CD14-positive monocyte (primary cell): ENCODE results near the gene PTPRN2. TPM values are rescaled to one million over a fixed set of nuclear protein-coding genes. Genes with fewer than 3 reads are reported as not detected.

ENCODE experiments used
- DNase-seq, 3 donors: peaks; one replicate each; pipeline ENCODE4 v3.0.0-alpha.2; 2011 to 2022
- H2AFZ ChIP-seq: 2 replicates; pipeline ENCODE4 v1.6.0; 2012; ENCODE audit warnings: mild to moderate bottlenecking, low read depth, low read length, inconsistent platforms; ENCODE audit not compliant: insufficient read depth, poor library complexity, severe bottlenecking
- H3K27ac ChIP-seq, 2 donors: 1 replicate in 1 of 2; 2 replicates in 1 of 2; pipeline ENCODE4 v1.5.1; 2012 to 2013; ENCODE audit warnings: low read length in 2 of 2, control low read depth in 1 of 2, inconsistent platforms in 1 of 2, low read depth in 1 of 2, mild to moderate bottlenecking in 1 of 2
- H3K27me3 ChIP-seq, 2 donors: one replicate each; pipeline versions ENCODE4 v1.6.0 to v1.6.1; 2011 to 2013; ENCODE audit warnings: low read length in 2 of 2; ENCODE audit not compliant: control insufficient read depth in 2 of 2, insufficient read depth in 2 of 2
- H3K36me3 ChIP-seq, 2 donors: replicated peaks in 1 of 2; 1 replicate in 1 of 2; 2 replicates in 1 of 2; pipeline versions ENCODE4 v1.5.1 to v1.6.1; 2012 to 2013; ENCODE audit warnings: low read length in 2 of 2, control low read depth in 1 of 2, inconsistent platforms in 1 of 2, mild to moderate bottlenecking in 1 of 2; ENCODE audit not compliant: insufficient read depth in 2 of 2, control insufficient read depth in 1 of 2
- H3K4me1 ChIP-seq, 2 donors: 1 replicate in 1 of 2; 2 replicates in 1 of 2; pipeline versions ENCODE4 v1.5.1 to v1.6.1; 2012 to 2013; ENCODE audit warnings: low read length in 2 of 2, control low read depth in 1 of 2, inconsistent platforms in 1 of 2, mild to moderate bottlenecking in 1 of 2, moderate library complexity in 1 of 2; ENCODE audit not compliant: insufficient read depth in 2 of 2, control insufficient read depth in 1 of 2
- H3K4me2 ChIP-seq: replicated peaks from 2 replicates; pipeline ENCODE3; 2012; ENCODE audit warnings: low read length, moderate library complexity, mild to moderate bottlenecking; ENCODE audit not compliant: poor library complexity, severe bottlenecking; ENCODE audit errors: extremely low read depth
- H3K4me3 ChIP-seq, 3 experiments: fragments of 200-600 bp in 1 of 3; sonication (generic) in 1 of 3; replicated peaks in 1 of 3; 1 replicate in 2 of 3; 2 replicates in 1 of 3; pipeline ENCODE4 v1.5.1; 2011 to 2013; ENCODE audit warnings: low read length in 3 of 3, mild to moderate bottlenecking in 3 of 3, control low read depth in 2 of 3, low read depth in 2 of 3, inconsistent platforms in 1 of 3, moderate library complexity in 1 of 3
- H3K79me2 ChIP-seq: 2 replicates; pipeline ENCODE4 v1.6.0; 2012; ENCODE audit warnings: mild to moderate bottlenecking, control low read depth, inconsistent platforms, low read length, moderate library complexity; ENCODE audit not compliant: insufficient read depth
- H3K9ac ChIP-seq: 2 replicates; pipeline ENCODE4 v1.6.0; 2017; ENCODE audit warnings: low read length, mild to moderate bottlenecking; ENCODE audit not compliant: insufficient read depth, poor library complexity, severe bottlenecking
- H3K9me3 ChIP-seq, 2 donors: replicated peaks in 1 of 2; 1 replicate in 1 of 2; 2 replicates in 1 of 2; pipeline versions ENCODE4 v1.5.1 to v1.6.1; 2012 to 2013; ENCODE audit warnings: low read length in 2 of 2, control low read depth in 1 of 2; ENCODE audit not compliant: control insufficient read depth in 1 of 2, insufficient read depth in 1 of 2
- H4K20me1 ChIP-seq: 2 replicates; pipeline ENCODE4 v1.6.0; 2012; ENCODE audit warnings: mild to moderate bottlenecking, low read length, control low read depth, moderate library complexity; ENCODE audit not compliant: insufficient read depth
- H3K27ac Mint-ChIP-seq, 7 donors: one replicate each; pipeline ENCODE4 v1.8.0; 2020; ENCODE audit warnings: mild to moderate bottlenecking in 7 of 7, mixed read lengths in 7 of 7, moderate library complexity in 6 of 7, inconsistent platforms in 2 of 7
- H3K27me3 Mint-ChIP-seq, 3 donors: one replicate each; pipeline ENCODE4 v1.8.0; 2021 to 2022; ENCODE audit warnings: low read depth in 3 of 3, mild to moderate bottlenecking in 3 of 3, mixed read lengths in 3 of 3, moderate library complexity in 3 of 3, inconsistent platforms in 1 of 3
- H3K36me3 Mint-ChIP-seq, 2 donors: one replicate each; pipeline ENCODE4 v1.8.0; 2020; ENCODE audit warnings: mixed read lengths in 2 of 2, inconsistent platforms in 1 of 2, mild to moderate bottlenecking in 1 of 2
- H3K4me1 Mint-ChIP-seq: one replicate; pipeline ENCODE4 v1.8.0; 2020; ENCODE audit warnings: mild to moderate bottlenecking, mixed read lengths
- H3K4me3 Mint-ChIP-seq, 2 donors: one replicate each; pipeline ENCODE4 v1.8.0; 2020; ENCODE audit warnings: mild to moderate bottlenecking in 2 of 2, mixed read lengths in 2 of 2, moderate library complexity in 1 of 2
- H3K9me3 Mint-ChIP-seq, 7 donors: one replicate each; pipeline ENCODE4 v1.8.0; 2020 to 2022; ENCODE audit warnings: mixed read lengths in 7 of 7, mild to moderate bottlenecking in 6 of 7, moderate library complexity in 6 of 7, inconsistent platforms in 2 of 7
- WGBS: methylation state at CpG from one replicate; pipeline ENCODE4 v1.1.5; 2013; ENCODE audit warnings: missing lambda C conversion rate; ENCODE audit not compliant: insufficient coverage; 5-methylcytosine and 5-hydroxymethylcytosine counted together
- intact Hi-C, 2 donors: fragments of 100-400 bp; cut with micrococcal nuclease; formaldehyde crosslinking; loops; one replicate each; pipeline versions ENCODE4 v1.15.0 to v1.15.1; 2023
- polyA plus RNA-seq, 3 donors: library from polyadenylated mRNA; depleted of rRNA in 1 of 3; unstranded in 2 of 3; stranded (reverse) in 1 of 3; fragments of 300-500 nt in 2 of 3; fragments of >200 nt in 1 of 3; fragmentation: Illumina TruSeq in 2 of 3; gene quantifications; 1 replicate in 2 of 3; 2 replicates in 1 of 3; pipeline ENCODE4 v1.2.3, GENCODE V29; 2012 to 2021
- TF ChIP-seq, protein P1 (sequence below): fragments of 200-600 bp; IDR thresholded peaks from one replicate; pipeline ENCODE4 v1.8.0; 2022; ENCODE audit warnings: antibody characterized with exemption, mild to moderate bottlenecking

PTPRN2 gene
- polyA plus RNA-seq, 3 donors, result 0.25 to 1.4 (median 0.97) TPM

DNA sequence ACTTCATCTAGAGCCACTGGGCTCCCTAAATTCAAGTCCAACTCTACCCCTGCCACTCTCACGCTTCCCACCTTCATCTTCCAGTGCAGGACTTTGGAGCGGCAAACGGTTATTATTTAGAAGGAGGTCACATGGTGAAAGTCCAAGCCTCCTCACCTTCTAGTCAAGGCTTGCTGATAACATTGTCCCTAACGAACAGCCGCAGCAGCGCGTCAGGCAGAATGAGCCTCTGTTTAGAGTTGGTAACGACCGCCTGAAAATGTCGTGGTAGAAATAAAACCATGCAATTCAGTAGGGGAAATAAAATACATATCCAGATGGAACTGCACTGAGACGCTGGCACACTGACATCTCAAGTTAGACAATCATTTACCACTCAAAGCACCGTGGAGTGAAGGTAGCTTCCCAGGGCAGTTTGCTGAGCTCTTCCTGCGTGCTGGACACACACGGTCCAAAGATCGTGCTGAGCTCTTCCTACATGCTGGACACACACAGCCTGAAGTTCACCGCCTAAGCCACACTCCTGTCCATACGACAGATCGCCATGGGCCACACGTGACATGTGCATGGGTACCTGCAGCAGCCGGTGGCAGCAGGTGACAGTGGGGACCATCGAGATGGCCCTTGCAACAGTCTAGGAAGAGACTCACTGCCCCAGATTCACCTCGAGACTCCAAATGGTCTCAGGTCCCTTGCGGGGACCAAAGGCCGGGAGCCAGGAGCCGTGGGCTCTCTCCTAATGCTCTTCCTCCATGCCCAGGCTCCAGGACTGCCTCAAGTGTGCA, 323.5 kb downstream of the PTPRN2 start:
- TF ChIP-seq, protein P1, sequence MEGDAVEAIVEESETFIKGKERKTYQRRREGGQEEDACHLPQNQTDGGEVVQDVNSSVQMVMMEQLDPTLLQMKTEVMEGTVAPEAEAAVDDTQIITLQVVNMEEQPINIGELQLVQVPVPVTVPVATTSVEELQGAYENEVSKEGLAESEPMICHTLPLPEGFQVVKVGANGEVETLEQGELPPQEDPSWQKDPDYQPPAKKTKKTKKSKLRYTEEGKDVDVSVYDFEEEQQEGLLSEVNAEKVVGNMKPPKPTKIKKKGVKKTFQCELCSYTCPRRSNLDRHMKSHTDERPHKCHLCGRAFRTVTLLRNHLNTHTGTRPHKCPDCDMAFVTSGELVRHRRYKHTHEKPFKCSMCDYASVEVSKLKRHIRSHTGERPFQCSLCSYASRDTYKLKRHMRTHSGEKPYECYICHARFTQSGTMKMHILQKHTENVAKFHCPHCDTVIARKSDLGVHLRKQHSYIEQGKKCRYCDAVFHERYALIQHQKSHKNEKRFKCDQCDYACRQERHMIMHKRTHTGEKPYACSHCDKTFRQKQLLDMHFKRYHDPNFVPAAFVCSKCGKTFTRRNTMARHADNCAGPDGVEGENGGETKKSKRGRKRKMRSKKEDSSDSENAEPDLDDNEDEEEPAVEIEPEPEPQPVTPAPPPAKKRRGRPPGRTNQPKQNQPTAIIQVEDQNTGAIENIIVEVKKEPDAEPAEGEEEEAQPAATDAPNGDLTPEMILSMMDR, result no peak

DNA sequence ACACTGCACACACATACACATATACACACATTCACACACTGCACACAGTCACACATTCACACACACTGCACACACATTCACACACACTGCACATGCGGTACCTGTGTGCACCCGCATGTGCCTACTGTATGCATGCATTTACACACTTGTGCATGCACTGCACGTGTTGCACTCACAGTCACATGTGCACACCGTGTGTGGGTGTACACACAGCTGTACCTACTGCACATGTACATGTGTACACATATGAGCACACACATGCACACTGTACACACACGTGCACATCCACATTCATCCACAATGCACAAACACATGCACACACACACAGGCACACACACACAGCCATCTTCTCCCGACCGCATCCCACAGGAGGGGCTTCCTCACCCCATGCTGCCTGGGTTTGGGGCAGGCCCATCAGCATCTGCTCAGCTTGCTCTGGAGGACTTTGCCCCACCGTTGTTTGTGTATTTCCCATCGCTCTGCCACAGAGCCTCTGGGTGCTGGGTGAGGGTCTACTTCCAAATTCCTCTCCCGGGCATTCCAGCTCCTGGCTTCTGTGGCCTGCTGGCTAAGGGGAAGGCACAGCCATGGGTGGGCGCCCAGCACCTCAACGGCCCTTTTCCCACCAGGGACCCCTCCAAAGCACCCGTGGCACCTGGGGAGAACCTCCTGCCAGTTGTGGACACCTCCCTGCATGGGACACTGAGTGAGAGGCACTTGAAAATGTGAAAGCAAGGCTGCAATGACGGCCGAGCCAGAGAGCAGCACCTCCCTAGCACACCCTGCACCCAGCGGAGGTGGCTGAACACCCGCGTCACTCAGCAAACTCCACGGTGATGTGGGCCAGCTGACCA, 324.3 kb downstream of the PTPRN2 start:
- no peaks in the 10 kb centered on the region for H3K27me3 Mint-ChIP-seq
- H3K9me3 Mint-ChIP-seq, result peaks cover 6 to 22% (median 11%) of the 10 kb centered on the region in 7 donors

More for the DNA sequence above, 323.5 kb downstream of the PTPRN2 start:
- Mint-ChIP-seq H3K4me3 (no peak overlapping the region), H3K9me3 (peaks cover under 1 to 18% (median 8%) of the 10 kb centered on the region in 7 donors), H3K4me1 (no peaks in the 10 kb centered on the region), H3K27ac (no peak overlapping the region), H3K36me3 (no peaks in the 10 kb centered on the region), H3K27me3 (no peaks in the 10 kb centered on the region)
- Histone ChIP-seq H3K9me3 (peaks cover 25 to 39% of the 10 kb centered on the region in 2 donors), H4K20me1 (no peaks in the 10 kb centered on the region), H3K9ac (no peak overlapping the region), H3K4me1 (no peaks in the 10 kb centered on the region), H3K4me3 (no peak overlapping the region), H3K27me3 (no peaks in the 10 kb centered on the region), H3K4me2 (no peak overlapping the region), H3K36me3 (no peaks in the 10 kb centered on the region), H3K79me2 (no peaks in the 10 kb centered on the region), H2AFZ (no peak overlapping the region), H3K27ac (no peak overlapping the region)
- 95% methylated on average over 22 of the region's 25 CpGs for WGBS
- intact Hi-C loops, result no loop called here
- no peak for DNase-seq

More for the DNA sequence above, 324.3 kb downstream of the PTPRN2 start:
- no peak overlapping the region for H2AFZ ChIP-seq
- no peak for DNase-seq
- intact Hi-C loops, result no loop called here
- no peak overlapping the region for H3K4me3 Mint-ChIP-seq
- H3K36me3 ChIP-seq, result no peaks in the 10 kb centered on the region
- no peaks in the 10 kb centered on the region for H3K36me3 Mint-ChIP-seq
- no peaks in the 10 kb centered on the region for H3K79me2 ChIP-seq
- H3K4me2 ChIP-seq, result no peak overlapping the region
- H3K9ac ChIP-seq, result no peak overlapping the region
- H3K27ac Mint-ChIP-seq, result no peak overlapping the region
- 88% methylated on average over 17 of the region's 19 CpGs for WGBS
- H3K27ac ChIP-seq, result no peak overlapping the region
- no peak overlapping the region for H3K4me3 ChIP-seq
- peaks cover 29 to 47% of the 10 kb centered on the region in 2 donors for H3K9me3 ChIP-seq
- H3K4me1 Mint-ChIP-seq, result no peaks in the 10 kb centered on the region
- TF ChIP-seq, protein P1, result no peak
- no peaks in the 10 kb centered on the region for H3K27me3 ChIP-seq
- H3K4me1 ChIP-seq, result no peaks in the 10 kb centered on the region
- H4K20me1 ChIP-seq, result no peaks in the 10 kb centered on the region
